ENCODE data around the gene PWWP2B.

The PWWP2B gene

DNA sequence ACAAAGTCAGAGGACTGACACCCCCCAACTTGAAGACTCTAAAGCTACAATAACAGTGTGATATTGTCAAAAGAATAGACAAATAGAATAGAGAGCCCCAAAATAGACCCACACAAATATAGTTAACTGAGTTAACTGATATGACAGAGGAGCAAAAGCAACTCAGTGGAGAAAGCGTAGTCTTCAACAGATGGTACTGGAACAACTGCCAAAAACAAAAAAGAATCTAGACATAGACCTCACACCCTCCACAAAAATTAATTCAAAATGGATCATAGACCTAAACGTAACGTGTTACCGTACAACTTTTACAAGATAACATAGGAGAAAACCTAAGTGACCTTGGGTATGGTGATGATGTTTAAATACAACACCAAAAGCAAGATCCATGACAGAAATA, 28.6 kb upstream of the PWWP2B start:
- Histone ChIP-seq H3K4me2 (no peak overlapping the region), H3K36me3 (ENCODE audit: insufficient read depth) (no peaks in the 10 kb centered on the region), H3K27me3 (ENCODE audit: insufficient read depth, low read depth) (peaks cover 59% of the 10 kb centered on the region), H3K9ac (no peak overlapping the region), H3K79me2 (ENCODE audit: insufficient read depth, low read depth) (no peaks in the 10 kb centered on the region), H3K4me3 (IDR thresholded peaks at IDR 0.05; ENCODE audit: insufficient read depth, low read depth, low read length) (no peak overlapping the region), H3K27ac (no peak overlapping the region), H2AFZ (ENCODE audit: low read depth) (no peak overlapping the region), H4K20me1 (ENCODE audit: insufficient read depth) (no peaks in the 10 kb centered on the region), H3K4me1 (ENCODE audit: low read depth, poor library complexity, severe bottlenecking) (no peaks in the 10 kb centered on the region)
- TF ChIP-seq, protein P1, sequence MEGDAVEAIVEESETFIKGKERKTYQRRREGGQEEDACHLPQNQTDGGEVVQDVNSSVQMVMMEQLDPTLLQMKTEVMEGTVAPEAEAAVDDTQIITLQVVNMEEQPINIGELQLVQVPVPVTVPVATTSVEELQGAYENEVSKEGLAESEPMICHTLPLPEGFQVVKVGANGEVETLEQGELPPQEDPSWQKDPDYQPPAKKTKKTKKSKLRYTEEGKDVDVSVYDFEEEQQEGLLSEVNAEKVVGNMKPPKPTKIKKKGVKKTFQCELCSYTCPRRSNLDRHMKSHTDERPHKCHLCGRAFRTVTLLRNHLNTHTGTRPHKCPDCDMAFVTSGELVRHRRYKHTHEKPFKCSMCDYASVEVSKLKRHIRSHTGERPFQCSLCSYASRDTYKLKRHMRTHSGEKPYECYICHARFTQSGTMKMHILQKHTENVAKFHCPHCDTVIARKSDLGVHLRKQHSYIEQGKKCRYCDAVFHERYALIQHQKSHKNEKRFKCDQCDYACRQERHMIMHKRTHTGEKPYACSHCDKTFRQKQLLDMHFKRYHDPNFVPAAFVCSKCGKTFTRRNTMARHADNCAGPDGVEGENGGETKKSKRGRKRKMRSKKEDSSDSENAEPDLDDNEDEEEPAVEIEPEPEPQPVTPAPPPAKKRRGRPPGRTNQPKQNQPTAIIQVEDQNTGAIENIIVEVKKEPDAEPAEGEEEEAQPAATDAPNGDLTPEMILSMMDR (conservative IDR thresholded peaks at IDR 0.05; ENCODE audit: low read depth, low read length), result no peak

DNA sequence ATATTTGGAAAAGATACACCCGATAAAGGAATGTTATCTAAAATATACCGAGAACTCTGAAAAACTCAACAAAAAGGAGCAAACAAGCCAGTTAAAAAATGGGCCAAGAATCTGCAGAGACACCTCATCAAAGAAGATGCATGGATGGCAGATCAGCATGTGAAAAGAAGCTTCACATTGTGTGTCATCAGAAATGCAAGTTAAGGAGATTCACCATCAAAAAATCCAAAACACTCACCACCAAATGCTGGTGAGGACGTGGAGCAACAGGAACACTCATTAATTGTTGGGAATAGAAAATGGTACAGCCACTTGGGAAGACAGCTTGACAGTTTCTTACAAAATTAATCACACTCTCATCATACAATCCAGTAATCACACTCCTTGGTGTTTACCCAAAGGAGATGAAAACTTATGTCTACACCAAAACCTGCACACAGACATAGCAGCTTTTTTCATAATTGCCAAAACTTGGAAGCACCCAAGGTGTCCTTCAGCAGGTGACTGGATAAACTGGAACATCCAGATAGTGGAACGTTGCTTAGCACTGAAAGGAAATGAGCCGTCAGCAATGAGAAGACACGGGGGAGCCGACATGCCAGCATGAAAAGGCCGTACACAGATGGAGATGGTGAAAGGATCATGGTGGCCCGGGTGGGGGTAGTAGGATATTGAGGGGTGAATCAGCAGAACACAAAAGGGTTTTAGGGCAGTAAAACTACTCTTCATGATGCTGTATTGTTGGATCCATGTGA, 27.9 kb upstream of the PWWP2B start:
- no peaks in the 10 kb centered on the region for H3K79me2 ChIP-seq (ENCODE audit: insufficient read depth, low read depth)
- no peak overlapping the region for H2AFZ ChIP-seq (ENCODE audit: low read depth)
- TF ChIP-seq, protein P1 (conservative IDR thresholded peaks at IDR 0.05; ENCODE audit: low read depth, low read length), result no peak
- no peak overlapping the region for H3K27ac ChIP-seq
- peaks cover 63% of the 10 kb centered on the region for H3K27me3 ChIP-seq (ENCODE audit: insufficient read depth, low read depth)
- no peaks in the 10 kb centered on the region for H3K36me3 ChIP-seq (ENCODE audit: insufficient read depth)
- H4K20me1 ChIP-seq (ENCODE audit: insufficient read depth), result no peaks in the 10 kb centered on the region
- no peak overlapping the region for H3K9ac ChIP-seq
- H3K4me3 ChIP-seq (IDR thresholded peaks at IDR 0.05; ENCODE audit: insufficient read depth, low read depth, low read length), result no peak overlapping the region
- no peak overlapping the region for H3K4me2 ChIP-seq
- H3K4me1 ChIP-seq (ENCODE audit: low read depth, poor library complexity, severe bottlenecking), result no peaks in the 10 kb centered on the region

DNA sequence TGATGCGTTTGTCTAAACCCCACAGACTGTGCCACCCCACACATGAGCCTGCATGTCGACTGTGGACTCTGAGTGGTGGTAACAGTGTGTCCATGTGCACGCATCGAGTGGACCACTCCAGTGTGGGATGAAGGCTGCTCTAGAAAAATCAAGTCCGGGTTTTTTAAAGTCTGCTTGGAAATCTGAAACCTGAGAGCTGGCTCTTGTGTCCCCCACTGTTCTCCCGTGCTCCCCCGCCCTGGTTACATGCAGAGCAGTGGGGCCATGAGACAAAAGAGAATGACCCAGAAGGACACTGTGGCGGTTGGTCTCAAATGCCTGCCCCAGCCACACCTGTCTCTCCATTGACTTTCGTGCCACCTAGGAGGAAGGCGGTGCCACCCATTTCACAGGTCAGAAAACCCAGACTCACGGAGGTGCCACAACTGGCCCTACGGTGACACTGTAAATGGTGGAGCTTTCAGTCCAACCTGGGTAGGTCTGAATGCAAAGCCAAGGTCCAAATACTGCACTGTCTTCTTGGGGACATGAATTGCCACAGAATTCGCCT, 27.3 kb upstream of the PWWP2B start:
- no peak overlapping the region for H3K27ac ChIP-seq
- H3K27me3 ChIP-seq (ENCODE audit: insufficient read depth, low read depth), result peaks cover 69% of the 10 kb centered on the region
- TF ChIP-seq, protein P1 (conservative IDR thresholded peaks at IDR 0.05; ENCODE audit: low read depth, low read length), result no peak
- no peaks in the 10 kb centered on the region for H3K36me3 ChIP-seq (ENCODE audit: insufficient read depth)
- H3K9ac ChIP-seq, result no peak overlapping the region
- no peaks in the 10 kb centered on the region for H4K20me1 ChIP-seq (ENCODE audit: insufficient read depth)
- H2AFZ ChIP-seq (ENCODE audit: low read depth), result no peak overlapping the region
- H3K4me1 ChIP-seq (ENCODE audit: low read depth, poor library complexity, severe bottlenecking), result no peaks in the 10 kb centered on the region
- H3K4me3 ChIP-seq (IDR thresholded peaks at IDR 0.05; ENCODE audit: insufficient read depth, low read depth, low read length), result no peak overlapping the region
- no peak overlapping the region for H3K4me2 ChIP-seq
- no peaks in the 10 kb centered on the region for H3K79me2 ChIP-seq (ENCODE audit: insufficient read depth, low read depth)

DNA sequence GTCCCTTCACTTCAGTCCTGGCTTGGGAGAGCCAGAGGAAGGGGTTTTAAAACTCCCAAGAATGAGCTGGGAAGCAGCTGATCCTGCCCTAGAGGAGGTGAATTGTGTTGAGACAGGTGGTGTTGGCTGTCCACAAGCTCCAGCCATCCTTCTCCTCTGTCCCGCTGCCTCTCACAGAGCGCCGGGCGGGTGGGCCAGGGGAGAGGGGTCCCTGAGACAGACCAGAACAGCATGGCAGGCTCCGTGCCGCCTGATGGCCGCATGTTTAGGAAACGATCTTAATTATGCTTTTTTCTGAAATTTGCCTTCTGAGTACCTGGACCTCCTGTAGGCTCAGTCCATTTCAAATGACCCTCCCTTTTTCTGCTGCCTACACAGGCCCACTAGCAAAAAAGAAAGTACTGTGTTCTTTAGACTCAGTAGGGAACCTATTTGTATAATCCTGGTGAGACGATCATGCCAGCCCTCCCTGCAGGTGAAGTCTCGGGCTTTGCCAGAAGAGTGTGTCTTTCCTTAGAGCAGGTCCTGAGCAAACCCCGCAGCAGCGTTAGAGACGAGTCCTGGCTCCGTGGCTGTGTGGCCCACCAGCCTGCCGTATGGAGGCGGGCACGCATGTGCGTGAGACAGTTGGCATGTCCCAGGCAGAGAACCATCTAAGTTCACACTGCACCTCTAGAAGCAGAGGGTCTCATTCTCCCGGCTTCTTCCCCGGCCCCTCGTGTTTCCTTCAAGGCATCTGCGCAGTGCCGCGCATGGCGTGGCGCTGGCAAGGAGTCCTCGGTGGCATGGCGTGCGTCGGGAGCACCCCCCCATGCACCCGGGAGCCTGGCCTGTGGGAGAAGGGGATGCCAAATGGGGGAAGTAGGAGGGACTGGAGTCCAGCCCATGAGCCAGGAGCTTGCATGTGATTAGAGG, 26.3 kb upstream of the PWWP2B start:
- Histone ChIP-seq H3K4me2 (no peak overlapping the region), H3K36me3 (ENCODE audit: insufficient read depth) (no peaks in the 10 kb centered on the region), H3K79me2 (ENCODE audit: insufficient read depth, low read depth) (no peaks in the 10 kb centered on the region), H3K27ac (no peak overlapping the region), H3K27me3 (ENCODE audit: insufficient read depth, low read depth) (peaks cover 73% of the 10 kb centered on the region), H4K20me1 (ENCODE audit: insufficient read depth) (no peaks in the 10 kb centered on the region), H2AFZ (ENCODE audit: low read depth) (no peak overlapping the region), H3K4me1 (ENCODE audit: low read depth, poor library complexity, severe bottlenecking) (no peaks in the 10 kb centered on the region), H3K9ac (no peak overlapping the region), H3K4me3 (IDR thresholded peaks at IDR 0.05; ENCODE audit: insufficient read depth, low read depth, low read length) (no peak overlapping the region)
- TF ChIP-seq, protein P1 (conservative IDR thresholded peaks at IDR 0.05; ENCODE audit: low read depth, low read length), result no peak
